PFSK-1 (cell line): Measurements from ENCODE around the gene KRABD2.

Source experiments
- FOXP2 ChIP-seq: optimal IDR thresholded peaks from 2 replicates; pipeline ENCODE3; 2011; ENCODE audit warnings: borderline replicate concordance, control low read depth, inconsistent platforms; ENCODE audit not compliant: insufficient read depth; ENCODE audit errors: extremely low read length, extremely low read depth
- POLR2AphosphoS5 ChIP-seq: IDR thresholded peaks from 2 replicates; pipeline ENCODE4 v1.6.1; 2012; ENCODE audit warnings: low read depth, mild to moderate bottlenecking, control low read depth, low read length, moderate library complexity
- SIN3A ChIP-seq: IDR thresholded peaks from 2 replicates; pipeline ENCODE4 v1.6.1; 2012; ENCODE audit warnings: mild to moderate bottlenecking, low read length, moderate library complexity, borderline replicate concordance; ENCODE audit not compliant: insufficient read depth
- TAF1 ChIP-seq: IDR thresholded peaks from 2 replicates; pipeline ENCODE4 v1.6.1; 2012; ENCODE audit warnings: low read length, control low read depth, borderline replicate concordance; ENCODE audit not compliant: insufficient read depth
- TF ChIP-seq, protein P1 (sequence below), 2 experiments: IDR thresholded peaks; 2 replicates each; pipeline versions ENCODE4 v1.6.1 to v1.8.0; 2011 to 2012; ENCODE audit warnings: low read depth in 2 of 2, low read length in 2 of 2, control low read depth in 1 of 2, inconsistent platforms in 1 of 2, mild to moderate bottlenecking in 1 of 2, moderate library complexity in 1 of 2; ENCODE audit not compliant: insufficient read depth in 1 of 2

DNA sequence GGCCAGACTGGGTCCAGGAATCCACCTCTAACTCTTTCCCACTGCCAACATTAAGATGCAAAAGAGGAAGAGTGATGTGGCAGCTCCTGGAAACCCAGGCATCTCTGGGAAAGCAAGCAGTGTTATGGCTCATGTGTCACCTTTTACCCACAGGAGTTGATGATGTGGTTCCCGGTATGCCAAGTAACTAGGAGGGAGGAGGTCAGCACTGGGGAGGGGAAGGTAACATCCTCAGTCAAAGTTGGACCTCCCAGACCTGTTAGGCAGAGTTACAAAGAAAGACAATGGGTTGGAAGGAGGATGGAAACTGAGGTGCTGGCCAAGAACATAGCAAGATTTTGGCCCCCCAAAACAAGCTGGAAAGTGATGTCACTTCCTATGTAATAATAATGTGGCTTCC lies 11.4 kb downstream of the KRABD2 start:
- TF ChIP-seq FOXP2: no peak
- TF ChIP-seq SIN3A: no peak
- no peak for TF ChIP-seq POLR2AphosphoS5
- no peak for TF ChIP-seq TAF1
- TF ChIP-seq, protein P1, sequence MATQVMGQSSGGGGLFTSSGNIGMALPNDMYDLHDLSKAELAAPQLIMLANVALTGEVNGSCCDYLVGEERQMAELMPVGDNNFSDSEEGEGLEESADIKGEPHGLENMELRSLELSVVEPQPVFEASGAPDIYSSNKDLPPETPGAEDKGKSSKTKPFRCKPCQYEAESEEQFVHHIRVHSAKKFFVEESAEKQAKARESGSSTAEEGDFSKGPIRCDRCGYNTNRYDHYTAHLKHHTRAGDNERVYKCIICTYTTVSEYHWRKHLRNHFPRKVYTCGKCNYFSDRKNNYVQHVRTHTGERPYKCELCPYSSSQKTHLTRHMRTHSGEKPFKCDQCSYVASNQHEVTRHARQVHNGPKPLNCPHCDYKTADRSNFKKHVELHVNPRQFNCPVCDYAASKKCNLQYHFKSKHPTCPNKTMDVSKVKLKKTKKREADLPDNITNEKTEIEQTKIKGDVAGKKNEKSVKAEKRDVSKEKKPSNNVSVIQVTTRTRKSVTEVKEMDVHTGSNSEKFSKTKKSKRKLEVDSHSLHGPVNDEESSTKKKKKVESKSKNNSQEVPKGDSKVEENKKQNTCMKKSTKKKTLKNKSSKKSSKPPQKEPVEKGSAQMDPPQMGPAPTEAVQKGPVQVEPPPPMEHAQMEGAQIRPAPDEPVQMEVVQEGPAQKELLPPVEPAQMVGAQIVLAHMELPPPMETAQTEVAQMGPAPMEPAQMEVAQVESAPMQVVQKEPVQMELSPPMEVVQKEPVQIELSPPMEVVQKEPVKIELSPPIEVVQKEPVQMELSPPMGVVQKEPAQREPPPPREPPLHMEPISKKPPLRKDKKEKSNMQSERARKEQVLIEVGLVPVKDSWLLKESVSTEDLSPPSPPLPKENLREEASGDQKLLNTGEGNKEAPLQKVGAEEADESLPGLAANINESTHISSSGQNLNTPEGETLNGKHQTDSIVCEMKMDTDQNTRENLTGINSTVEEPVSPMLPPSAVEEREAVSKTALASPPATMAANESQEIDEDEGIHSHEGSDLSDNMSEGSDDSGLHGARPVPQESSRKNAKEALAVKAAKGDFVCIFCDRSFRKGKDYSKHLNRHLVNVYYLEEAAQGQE (IDR thresholded peaks at IDR 0.05; ENCODE audit: insufficient read depth in 1 of 2, low read depth in 2 of 2, low read length in 2 of 2): no peak
